GM12875 (cell line): ENCODE data around the gene SLC6A15.

Experiments used
- H3K4me3 ChIP-seq: one replicate; pipeline ENCODE4 v1.5.1; 2011; ENCODE audit warnings: low read depth, low read length, control low read depth
- CTCF ChIP-seq: IDR thresholded peaks from 2 replicates; pipeline ENCODE4 v1.5.1; 2011; ENCODE audit warnings: low read depth, mild to moderate bottlenecking, control low read depth, inconsistent platforms, low read length, moderate library complexity, borderline replicate concordance; ENCODE audit not compliant: insufficient read depth

Gene SLC6A15

GRCh38 chr12:84912198-84913128 lies at the start of gene SLC6A15:
TSS of gene SLC6A15 (minus strand) at chr12:84912799. CDS start at chr12:84892120, 20,679 bp downstream.
- TF ChIP-seq CTCF, result no peak
- no peak within 1 kb of the TSS for H3K4me3 ChIP-seq

GRCh38 chr12:84960918-84961317 lies 48.3 kb upstream of the SLC6A15 start:
- H3K4me3 ChIP-seq, result no peak overlapping the region
- no peak for TF ChIP-seq CTCF

- TF ChIP-seq CTCF, result no peak
- H3K4me3 ChIP-seq, result no peak overlapping the region
Observed at GRCh38 chr12:84955298-84955697, 42.7 kb upstream of the SLC6A15 start.

GRCh38 chr12:84954415-84954814 lies 41.8 kb upstream of the SLC6A15 start:
- H3K4me3 ChIP-seq, result no peak overlapping the region
- TF ChIP-seq CTCF, result no peak

GRCh38 chr12:84950971-84951546 lies 38.5 kb upstream of the SLC6A15 start:
- TF ChIP-seq CTCF, result no peak
- H3K4me3 ChIP-seq, result no peak overlapping the region

GRCh38 chr12:84946753-84947152 lies 34.2 kb upstream of the SLC6A15 start:
- TF ChIP-seq CTCF, result no peak
- no peak overlapping the region for H3K4me3 ChIP-seq

DNA sequence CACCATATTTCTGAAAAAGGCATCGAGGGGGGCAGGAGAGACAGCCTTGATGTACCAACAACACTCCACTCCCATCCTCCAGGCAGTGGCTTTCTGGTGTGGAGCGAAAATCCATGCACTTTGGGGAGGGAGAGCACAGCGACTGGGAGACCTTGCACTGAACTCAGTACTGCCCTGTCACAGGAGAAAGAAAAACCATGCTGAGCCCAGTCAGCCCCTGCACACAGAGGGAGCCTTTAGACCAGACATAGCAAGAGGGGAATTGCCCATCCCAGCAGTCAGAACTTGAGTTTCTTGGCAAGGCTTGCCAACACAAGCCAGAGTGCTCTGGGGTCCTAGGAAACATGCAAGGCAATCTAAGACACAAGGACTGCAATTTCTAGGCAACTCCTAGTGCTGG lies 24.8 kb upstream of the SLC6A15 start:
- TF ChIP-seq CTCF, result no peak
- H3K4me3 ChIP-seq, result no peak overlapping the region
